ENCODE results near the gene KERA.

KERA gene

GRCh38 chr12:91017511-91018263 is 40.1 kb downstream of the KERA start:
- no peak overlapping the region for H3K4me3 ChIP-seq (ENCODE audit: extremely low read depth, insufficient read depth, low read length, poor library complexity, severe bottlenecking)
- WGBS, 2 experiments (ENCODE audit: insufficient coverage in 2 of 2) = 80% methylated on average over 2 of the region's 5 CpGs; no CpG with 5 or more reads in 1 of the 2 experiments
- no peak overlapping the region for H3K27ac ChIP-seq (ENCODE audit: low read depth, low read length, severe bottlenecking)
- no peaks in the 10 kb centered on the region for H3K9me3 ChIP-seq (ENCODE audit: control insufficient read depth, low read length)
- H3K4me1 ChIP-seq (ENCODE audit: control insufficient read depth, insufficient read depth, low read length, poor library complexity, severe bottlenecking) = no peaks in the 10 kb centered on the region
- no peaks in the 10 kb centered on the region for H3K36me3 ChIP-seq (ENCODE audit: control insufficient read depth, insufficient read depth, low read length)

DNA sequence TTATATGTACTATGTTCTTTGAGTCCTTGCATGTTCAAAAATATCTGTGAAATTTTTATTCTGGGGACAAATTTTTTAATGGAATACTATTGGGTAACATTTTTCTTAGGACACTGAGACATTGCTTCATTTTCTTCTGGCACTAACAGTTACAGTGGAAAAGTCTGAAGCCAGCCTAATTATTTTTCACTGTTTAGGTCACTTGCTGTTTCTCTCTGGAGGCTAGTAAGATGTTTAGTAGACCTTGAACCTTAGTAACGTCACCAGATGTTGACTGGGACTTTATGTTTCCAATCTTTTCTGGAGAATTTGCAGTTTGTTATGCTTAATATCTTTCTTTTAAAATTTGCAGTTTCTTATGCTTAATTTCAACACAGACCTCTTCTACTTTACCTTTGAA is 40.8 kb downstream of the KERA start:
- Histone ChIP-seq H3K9me3 (ENCODE audit: control insufficient read depth, low read length) (no peaks in the 10 kb centered on the region), H3K36me3 (ENCODE audit: control insufficient read depth, insufficient read depth, low read length) (no peaks in the 10 kb centered on the region), H3K4me3 (ENCODE audit: extremely low read depth, insufficient read depth, low read length, poor library complexity, severe bottlenecking) (no peak overlapping the region), H3K27ac (ENCODE audit: low read depth, low read length, severe bottlenecking) (no peak overlapping the region), H3K4me1 (ENCODE audit: control insufficient read depth, insufficient read depth, low read length, poor library complexity, severe bottlenecking) (no peaks in the 10 kb centered on the region)
- WGBS, 2 experiments (ENCODE audit: insufficient coverage in 2 of 2) = no CpG with 5 or more reads among the region's 1 CpG

- Histone ChIP-seq H3K4me1 (ENCODE audit: control insufficient read depth, insufficient read depth, low read length, poor library complexity, severe bottlenecking) (no peaks in the 10 kb centered on the region), H3K4me3 (ENCODE audit: extremely low read depth, insufficient read depth, low read length, poor library complexity, severe bottlenecking) (no peak overlapping the region), H3K36me3 (ENCODE audit: control insufficient read depth, insufficient read depth, low read length) (no peaks in the 10 kb centered on the region), H3K9me3 (ENCODE audit: control insufficient read depth, low read length) (no peaks in the 10 kb centered on the region), H3K27ac (ENCODE audit: low read depth, low read length, severe bottlenecking) (no peak overlapping the region)
- 75 to 80% methylated on average over 1 of the region's 1 CpG for WGBS, 2 experiments (ENCODE audit: insufficient coverage in 2 of 2)
Observed at GRCh38 chr12:91009319-91009950, 48.4 kb downstream of the KERA start.

- Histone ChIP-seq H3K36me3 (ENCODE audit: control insufficient read depth, insufficient read depth, low read length) (no peaks in the 10 kb centered on the region), H3K9me3 (ENCODE audit: control insufficient read depth, low read length) (no peaks in the 10 kb centered on the region), H3K4me1 (ENCODE audit: control insufficient read depth, insufficient read depth, low read length, poor library complexity, severe bottlenecking) (no peaks in the 10 kb centered on the region), H3K4me3 (ENCODE audit: extremely low read depth, insufficient read depth, low read length, poor library complexity, severe bottlenecking) (no peak overlapping the region), H3K27ac (ENCODE audit: low read depth, low read length, severe bottlenecking) (no peak overlapping the region)
- WGBS, 2 experiments (ENCODE audit: insufficient coverage in 2 of 2) = 83% methylated on average over 1 of the region's 2 CpGs; no CpG with 5 or more reads in 1 of the 2 experiments
Observed at GRCh38 chr12:91007531-91008290, 50.1 kb downstream of the KERA start.

- no peak within 1 kb of the TSS for H3K4me3 ChIP-seq (ENCODE audit: extremely low read depth, insufficient read depth, low read length, poor library complexity, severe bottlenecking)
- H3K4me1 ChIP-seq (ENCODE audit: control insufficient read depth, insufficient read depth, low read length, poor library complexity, severe bottlenecking) = no peaks in the 10 kb centered on the region
- H3K36me3 ChIP-seq (ENCODE audit: control insufficient read depth, insufficient read depth, low read length) = no peaks in the 10 kb centered on the region
- H3K27ac ChIP-seq (ENCODE audit: low read depth, low read length, severe bottlenecking) = no peak within 1 kb of the TSS
- no peaks in the 10 kb centered on the region for H3K9me3 ChIP-seq (ENCODE audit: control insufficient read depth, low read length)
Observed at GRCh38 chr12:91004872-91005271, 53.0 kb downstream of the KERA start, which contains the start of gene EPYC. TSS of gene EPYC (minus strand) at chr12:91004972. CDS start at chr12:91002565, 2,407 bp downstream.

DNA sequence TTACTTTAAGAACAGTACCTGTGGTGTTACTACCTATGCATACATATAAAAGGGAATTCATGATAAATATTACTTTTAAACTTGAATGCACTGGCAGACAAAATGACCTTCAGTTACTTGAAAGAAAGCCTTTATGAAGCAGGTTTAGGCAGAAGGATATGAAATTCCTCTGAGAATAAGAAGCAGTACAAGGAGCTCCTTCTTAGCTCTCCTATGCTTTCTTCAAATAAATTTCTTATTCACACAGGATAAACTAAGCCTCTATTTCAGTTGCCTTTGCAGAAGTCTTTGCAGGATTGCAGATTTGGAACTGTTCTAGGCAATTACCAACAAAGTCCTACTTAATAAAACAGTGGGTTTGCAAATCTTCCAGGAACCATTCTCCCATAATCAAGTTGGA is 54.1 kb downstream of the KERA start:
- Histone ChIP-seq H3K36me3 (ENCODE audit: control insufficient read depth, insufficient read depth, low read length) (no peaks in the 10 kb centered on the region), H3K4me3 (ENCODE audit: extremely low read depth, insufficient read depth, low read length, poor library complexity, severe bottlenecking) (no peak overlapping the region), H3K27ac (ENCODE audit: low read depth, low read length, severe bottlenecking) (no peak overlapping the region), H3K4me1 (ENCODE audit: control insufficient read depth, insufficient read depth, low read length, poor library complexity, severe bottlenecking) (no peaks in the 10 kb centered on the region), H3K9me3 (ENCODE audit: control insufficient read depth, low read length) (no peaks in the 10 kb centered on the region)

GRCh38 chr12:91001306-91001705 is 56.5 kb downstream of the KERA start:
- no peaks in the 10 kb centered on the region for H3K36me3 ChIP-seq (ENCODE audit: control insufficient read depth, insufficient read depth, low read length)
- no peak overlapping the region for H3K27ac ChIP-seq (ENCODE audit: low read depth, low read length, severe bottlenecking)
- H3K4me1 ChIP-seq (ENCODE audit: control insufficient read depth, insufficient read depth, low read length, poor library complexity, severe bottlenecking) = no peaks in the 10 kb centered on the region
- 100% methylated on average over 1 of the region's 1 CpG; no CpG with 5 or more reads in 1 of the 2 experiments for WGBS, 2 experiments (ENCODE audit: insufficient coverage in 2 of 2)
- H3K9me3 ChIP-seq (ENCODE audit: control insufficient read depth, low read length) = no peaks in the 10 kb centered on the region
- H3K4me3 ChIP-seq (ENCODE audit: extremely low read depth, insufficient read depth, low read length, poor library complexity, severe bottlenecking) = no peak overlapping the region
